SU-DHL-6 (cell line): ENCODE results near the gene GIMAP8.

Experiments used
- H2AFZ ChIP-seq: fragments of 200-600 bp; sonication (generic); 2 replicates; pipeline ENCODE4 v1.6.1; 2014; ENCODE audit warnings: low read depth, mild to moderate bottlenecking, moderate library complexity, mixed read lengths, antibody characterized with exemption, low read length; ENCODE audit not compliant: severe bottlenecking
- H3F3A ChIP-seq: fragments of 200-600 bp; shearing (Covaris generic); 2 replicates; pipeline ENCODE4 v1.6.0; 2016; ENCODE audit warnings: antibody characterized with exemption, mild to moderate bottlenecking; ENCODE audit not compliant: insufficient read depth
- H3K27ac ChIP-seq: fragments of 200-600 bp; sonication (generic); 2 replicates; pipeline ENCODE4 v1.5.1; 2016; ENCODE audit warnings: low read depth, mild to moderate bottlenecking, low read length, moderate library complexity, mixed read lengths
- H3K27me3 ChIP-seq: fragments of 200-600 bp; sonication (generic), shearing (Covaris generic); 2 replicates; pipeline ENCODE4 v1.6.0; 2014; ENCODE audit warnings: mild to moderate bottlenecking, low read length
- H3K36me3 ChIP-seq: fragments of 200-600 bp; sonication (generic); 2 replicates; pipeline ENCODE4 v1.6.1; 2014; ENCODE audit warnings: mild to moderate bottlenecking, low read length, mixed read lengths
- H3K4me2 ChIP-seq: fragments of 300-600, 200-600 bp; shearing (Covaris generic), sonication (generic); 2 replicates; pipeline ENCODE4 v1.6.0; 2014; ENCODE audit warnings: low read length, low read depth, mild to moderate bottlenecking; ENCODE audit not compliant: poor library complexity, severe bottlenecking
- H3K4me3 ChIP-seq: fragments of 200-600 bp; sonication (generic); 2 replicates; pipeline ENCODE4 v1.5.1; 2014; ENCODE audit warnings: antibody characterized with exemption, low read length, mild to moderate bottlenecking, mixed read lengths; ENCODE audit not compliant: insufficient read depth, poor library complexity, severe bottlenecking
- H3K79me2 ChIP-seq: fragments of 200-600 bp; sonication (generic); 2 replicates; pipeline ENCODE4 v1.6.1; 2014; ENCODE audit warnings: mild to moderate bottlenecking, low read length, moderate library complexity; ENCODE audit not compliant: insufficient read depth
- H3K9ac ChIP-seq: fragments of 200-600 bp; sonication (generic); 2 replicates; pipeline ENCODE4 v1.7.0; 2014; ENCODE audit warnings: mild to moderate bottlenecking, low read length
- H3K9me2 ChIP-seq: fragments of 200-600 bp; sonication (generic); replicated peaks from 2 replicates; pipeline ENCODE4 v1.6.1; 2014; ENCODE audit warnings: low read length; ENCODE audit not compliant: insufficient read depth
- H3K9me3 ChIP-seq: fragments of 200-600 bp; sonication (generic); 2 replicates; pipeline ENCODE4 v1.6.1; 2014; ENCODE audit warnings: low read length, mixed read lengths; ENCODE audit not compliant: insufficient read depth
- H4K20me1 ChIP-seq: fragments of 200-600 bp; sonication (generic); 2 replicates; pipeline ENCODE4 v1.6.1; 2014; ENCODE audit warnings: low read depth, mild to moderate bottlenecking, antibody characterized with exemption, low read length, moderate library complexity, mixed read lengths
- CTCF ChIP-seq: fragments of 200-600 bp; sonication (generic); IDR thresholded peaks from one replicate; pipeline ENCODE4 v1.5.1; 2017; ENCODE audit warnings: antibody characterized with exemption, mild to moderate bottlenecking, low read length, moderate library complexity; ENCODE audit not compliant: insufficient read depth, poor library complexity, severe bottlenecking
- EZH2phosphoT487 ChIP-seq: fragments of 200-600 bp; sonication (generic), shearing (Covaris generic); conservative IDR thresholded peaks from 2 replicates; pipeline ENCODE4 v1.6.1; 2018; ENCODE audit warnings: mild to moderate bottlenecking, antibody characterized with exemption, low read length, moderate library complexity, mixed read lengths

Gene GIMAP8

DNA sequence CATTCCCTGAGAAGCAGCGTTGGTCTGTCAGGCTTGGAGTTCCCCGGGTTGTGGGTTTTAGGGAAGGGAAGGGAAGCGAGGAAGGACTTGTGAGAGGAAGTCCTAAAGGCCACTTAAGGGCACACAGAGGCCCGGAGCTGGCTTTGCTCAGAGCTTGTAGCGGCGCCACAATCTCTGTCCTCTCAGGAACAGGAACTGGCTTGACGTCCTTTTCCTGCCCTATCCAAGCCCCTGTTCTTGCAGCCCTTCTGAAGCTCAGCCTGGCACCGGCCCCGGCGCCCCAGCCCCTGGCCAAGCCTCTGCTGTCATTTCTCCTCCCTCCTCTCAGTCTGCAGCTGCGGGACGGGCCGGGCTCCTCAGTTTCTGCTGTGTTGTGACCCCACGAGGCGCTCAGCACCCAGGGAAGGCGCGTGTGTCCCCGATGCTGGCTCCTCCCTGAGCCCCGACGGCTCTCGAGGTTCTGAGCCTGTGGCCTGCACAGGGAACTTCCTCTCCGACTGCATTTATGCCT is at the start of gene GIMAP8:
Gene GIMAP8 (plus strand): TSS at position 140 of the 511 bp plus-strand sequence. CDS start 16,069 bp downstream, outside the sequence.
- TF ChIP-seq CTCF (no peak), EZH2phosphoT487 (no peak)

DNA sequence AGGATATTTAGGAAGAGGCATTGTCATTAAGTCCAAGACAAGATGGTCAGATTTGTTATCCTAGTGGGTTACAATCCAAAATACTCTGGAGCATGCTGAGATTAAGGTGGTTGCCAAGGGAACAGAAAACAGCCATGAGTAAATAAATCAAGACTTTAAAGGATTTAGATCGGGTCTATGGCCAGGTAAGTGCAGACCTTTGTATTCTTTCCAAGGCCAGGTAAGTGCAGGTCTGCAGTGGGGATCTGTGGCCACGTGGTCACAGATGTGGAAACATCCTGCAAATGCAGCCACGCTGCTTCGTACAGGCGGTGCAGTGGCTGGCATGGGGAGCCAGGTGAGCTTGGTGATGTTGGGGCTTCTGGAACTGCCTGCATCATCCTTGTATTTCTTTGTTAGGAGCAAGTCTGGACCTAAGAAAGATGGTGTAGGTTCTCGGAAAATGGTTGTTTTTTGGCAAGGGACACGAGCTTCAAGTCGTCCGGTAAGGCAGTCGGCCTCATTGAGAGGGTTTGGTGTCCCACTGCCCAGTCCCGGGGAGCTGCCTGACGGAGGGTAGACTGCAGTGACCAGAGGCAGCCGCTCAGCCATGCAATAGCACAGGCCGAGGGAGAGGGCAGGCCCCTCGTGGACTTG is 49.5 kb upstream of the GIMAP8 start:
- Histone ChIP-seq H3K79me2 (no peaks in the 10 kb centered on the region), H4K20me1 (no peaks in the 10 kb centered on the region), H3K9me2 (no peaks in the 10 kb centered on the region), H3K36me3 (no peaks in the 10 kb centered on the region), H3F3A (no peaks in the 10 kb centered on the region), H3K27me3 (no peaks in the 10 kb centered on the region), H3K9me3 (no peaks in the 10 kb centered on the region), H3K4me3 (no peak overlapping the region), H2AFZ (no peak overlapping the region), H3K4me2 (no peak overlapping the region), H3K9ac (no peak overlapping the region), H3K27ac (no peak overlapping the region)
- no peak for TF ChIP-seq EZH2phosphoT487
- TF ChIP-seq CTCF = no peak

More for the DNA sequence above, at the start of gene GIMAP8:
- Histone ChIP-seq H3K79me2 (no peaks in the 10 kb centered on the region), H3K27ac (no peak within 1 kb of the TSS), H3K27me3 (peaks cover 4% of the 10 kb centered on the region; the same call in 1 of the 2 replicates), H3K9me2 (no peaks in the 10 kb centered on the region), H3K9me3 (no peaks in the 10 kb centered on the region), H4K20me1 (no peaks in the 10 kb centered on the region), H3K9ac (no peak within 1 kb of the TSS), H3K4me2 (no peak within 1 kb of the TSS), H3K36me3 (no peaks in the 10 kb centered on the region), H3F3A (no peaks in the 10 kb centered on the region), H2AFZ (no peak within 1 kb of the TSS), H3K4me3 (no peak within 1 kb of the TSS)

- Histone ChIP-seq H3K9me3 (no peaks in the 10 kb centered on the region), H4K20me1 (no peaks in the 10 kb centered on the region), H3K9ac (no peak overlapping the region), H3K4me3 (no peak overlapping the region), H3K27me3 (no peaks in the 10 kb centered on the region), H3K9me2 (no peaks in the 10 kb centered on the region), H3K4me2 (no peak overlapping the region), H3K79me2 (no peaks in the 10 kb centered on the region), H3F3A (no peaks in the 10 kb centered on the region), H3K36me3 (no peaks in the 10 kb centered on the region), H2AFZ (no peak overlapping the region), H3K27ac (no peak overlapping the region)
- no peak for TF ChIP-seq EZH2phosphoT487
- no peak for TF ChIP-seq CTCF
Observed at GRCh38 chr7:150401424-150401790, 49.0 kb upstream of the GIMAP8 start.
